ENCODE data around the gene RBM8A.

DNA sequence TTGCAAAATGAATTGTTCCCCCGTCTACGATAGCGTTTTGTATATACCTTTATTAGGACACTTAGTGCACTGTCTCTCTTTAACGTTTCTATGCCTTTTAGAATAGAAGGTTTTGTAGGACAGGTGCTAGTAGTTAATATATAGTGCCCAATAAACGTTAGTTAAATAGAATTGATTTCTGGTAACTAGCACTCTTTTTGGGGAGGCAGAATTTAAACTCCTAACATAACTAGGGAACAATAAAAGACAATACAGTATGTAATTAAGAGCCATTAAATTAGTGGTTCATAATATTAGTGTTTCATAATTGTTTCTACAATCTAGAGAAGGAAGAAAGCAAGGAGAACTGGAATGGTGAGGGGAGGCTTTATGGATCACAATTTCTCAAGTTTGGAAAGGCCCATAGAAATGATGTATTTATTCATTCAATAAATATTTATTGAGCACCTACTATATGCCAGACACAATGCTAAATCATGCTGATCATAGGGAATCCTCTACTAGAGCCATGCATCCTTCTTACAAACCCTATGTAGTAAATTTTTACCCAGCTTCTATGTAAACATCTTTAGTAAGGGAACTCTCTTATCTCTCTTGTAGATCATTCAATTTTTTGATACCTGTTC is 37.9 kb upstream of the RBM8A start:
- TF ChIP-seq, protein P1, sequence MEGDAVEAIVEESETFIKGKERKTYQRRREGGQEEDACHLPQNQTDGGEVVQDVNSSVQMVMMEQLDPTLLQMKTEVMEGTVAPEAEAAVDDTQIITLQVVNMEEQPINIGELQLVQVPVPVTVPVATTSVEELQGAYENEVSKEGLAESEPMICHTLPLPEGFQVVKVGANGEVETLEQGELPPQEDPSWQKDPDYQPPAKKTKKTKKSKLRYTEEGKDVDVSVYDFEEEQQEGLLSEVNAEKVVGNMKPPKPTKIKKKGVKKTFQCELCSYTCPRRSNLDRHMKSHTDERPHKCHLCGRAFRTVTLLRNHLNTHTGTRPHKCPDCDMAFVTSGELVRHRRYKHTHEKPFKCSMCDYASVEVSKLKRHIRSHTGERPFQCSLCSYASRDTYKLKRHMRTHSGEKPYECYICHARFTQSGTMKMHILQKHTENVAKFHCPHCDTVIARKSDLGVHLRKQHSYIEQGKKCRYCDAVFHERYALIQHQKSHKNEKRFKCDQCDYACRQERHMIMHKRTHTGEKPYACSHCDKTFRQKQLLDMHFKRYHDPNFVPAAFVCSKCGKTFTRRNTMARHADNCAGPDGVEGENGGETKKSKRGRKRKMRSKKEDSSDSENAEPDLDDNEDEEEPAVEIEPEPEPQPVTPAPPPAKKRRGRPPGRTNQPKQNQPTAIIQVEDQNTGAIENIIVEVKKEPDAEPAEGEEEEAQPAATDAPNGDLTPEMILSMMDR (IDR thresholded peaks at IDR 0.05 in 4 of 5, conservative IDR thresholded peaks at IDR 0.05 in 1 of 5), result no peak
- no peak for TF ChIP-seq POLR2A (IDR thresholded peaks at IDR 0.05)
